Type B pancreatic cell (in vitro differentiated cells): Measurements from ENCODE around the gene PON2. TPM values are rescaled to one million over a fixed set of nuclear protein-coding genes. Genes with fewer than 3 reads are reported as not detected.

ENCODE experiments used
- DNase-seq: peaks from one replicate; pipeline ENCODE4 v3.0.0; 2021; ENCODE audit warnings: mixed read lengths; ENCODE audit not compliant: unreplicated experiment; ENCODE audit errors: extremely low spot score
- H3K27ac Mint-ChIP-seq: 2 replicates; pipeline ENCODE4 v1.8.0; 2021; ENCODE audit warnings: mild to moderate bottlenecking, mixed read lengths
- H3K27me3 Mint-ChIP-seq: 2 replicates; pipeline ENCODE4 v1.8.0; 2021; ENCODE audit warnings: mixed read lengths
- H3K36me3 Mint-ChIP-seq: 2 replicates; pipeline ENCODE4 v1.8.0; 2021; ENCODE audit warnings: mixed read lengths
- H3K4me1 Mint-ChIP-seq: one replicate; pipeline ENCODE4 v1.8.0; 2021; ENCODE audit warnings: mixed read lengths; ENCODE audit not compliant: unreplicated experiment
- H3K4me3 Mint-ChIP-seq: 2 replicates; pipeline ENCODE4 v1.8.0; 2021; ENCODE audit warnings: mild to moderate bottlenecking, mixed read lengths
- H3K9me3 Mint-ChIP-seq: 2 replicates; pipeline ENCODE4 v1.8.0; 2021; ENCODE audit warnings: mixed read lengths
- total RNA-seq: library from RNA; stranded (reverse); gene quantifications from 2 replicates; pipeline ENCODE4 v1.2.1, GENCODE V29; 2021; ENCODE audit warnings: low replicate concordance
- TF ChIP-seq, protein P1 (sequence below): fragments of 200-600 bp; sonication (generic); conservative IDR thresholded peaks from 2 replicates; pipeline ENCODE4 v1.5.0; 2021; ENCODE audit warnings: antibody characterized with exemption, mild to moderate bottlenecking

The PON2 gene
- total RNA-seq, 1 donor from 2014 or later = 79.2 TPM

DNA sequence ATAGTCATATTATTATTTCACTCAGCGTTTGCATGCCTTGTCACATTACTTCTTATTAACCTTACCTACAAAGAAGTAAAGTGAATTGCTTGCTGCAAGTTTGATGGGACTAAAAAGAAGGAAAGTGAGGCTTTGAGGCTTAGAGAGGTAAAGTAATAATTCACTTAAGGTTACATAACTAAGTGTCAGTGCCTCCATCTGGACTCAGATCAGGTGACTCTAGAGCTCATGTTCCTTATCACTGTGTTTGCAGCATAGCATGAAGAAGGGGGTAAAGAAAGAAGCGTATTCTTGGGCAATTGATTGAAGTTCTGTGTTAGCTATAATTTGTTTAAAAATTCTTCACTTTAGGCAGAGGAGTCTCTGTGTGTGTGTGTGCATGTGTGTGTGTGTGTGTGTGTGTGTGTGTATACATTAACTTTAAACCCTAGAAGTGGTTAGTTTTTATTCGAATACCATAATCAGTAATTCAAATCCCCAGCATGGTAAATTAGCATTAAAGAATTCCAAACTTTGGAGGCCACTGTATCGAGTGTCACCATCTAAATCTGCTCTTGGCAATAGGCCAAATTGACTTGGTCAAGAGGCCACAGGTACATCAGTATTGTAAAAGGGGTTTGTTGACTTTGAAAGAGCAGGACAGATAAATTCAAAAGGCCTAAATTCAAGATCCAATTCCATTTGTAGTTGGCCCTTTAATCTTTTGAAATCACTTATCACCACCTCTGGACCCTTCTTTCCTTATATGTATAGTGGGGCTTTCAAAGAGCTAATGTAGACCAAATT lies 36.5 kb downstream of the PON2 start:
- no peak for DNase-seq
- peaks cover 4% of the 10 kb centered on the region for H3K36me3 Mint-ChIP-seq
- peaks cover 10% of the 10 kb centered on the region for H3K27me3 Mint-ChIP-seq
- TF ChIP-seq, protein P1, sequence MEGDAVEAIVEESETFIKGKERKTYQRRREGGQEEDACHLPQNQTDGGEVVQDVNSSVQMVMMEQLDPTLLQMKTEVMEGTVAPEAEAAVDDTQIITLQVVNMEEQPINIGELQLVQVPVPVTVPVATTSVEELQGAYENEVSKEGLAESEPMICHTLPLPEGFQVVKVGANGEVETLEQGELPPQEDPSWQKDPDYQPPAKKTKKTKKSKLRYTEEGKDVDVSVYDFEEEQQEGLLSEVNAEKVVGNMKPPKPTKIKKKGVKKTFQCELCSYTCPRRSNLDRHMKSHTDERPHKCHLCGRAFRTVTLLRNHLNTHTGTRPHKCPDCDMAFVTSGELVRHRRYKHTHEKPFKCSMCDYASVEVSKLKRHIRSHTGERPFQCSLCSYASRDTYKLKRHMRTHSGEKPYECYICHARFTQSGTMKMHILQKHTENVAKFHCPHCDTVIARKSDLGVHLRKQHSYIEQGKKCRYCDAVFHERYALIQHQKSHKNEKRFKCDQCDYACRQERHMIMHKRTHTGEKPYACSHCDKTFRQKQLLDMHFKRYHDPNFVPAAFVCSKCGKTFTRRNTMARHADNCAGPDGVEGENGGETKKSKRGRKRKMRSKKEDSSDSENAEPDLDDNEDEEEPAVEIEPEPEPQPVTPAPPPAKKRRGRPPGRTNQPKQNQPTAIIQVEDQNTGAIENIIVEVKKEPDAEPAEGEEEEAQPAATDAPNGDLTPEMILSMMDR = no peak
- no peak overlapping the region for H3K4me3 Mint-ChIP-seq
- no peaks in the 10 kb centered on the region for H3K4me1 Mint-ChIP-seq
- H3K27ac Mint-ChIP-seq = no peak overlapping the region
- no peaks in the 10 kb centered on the region for H3K9me3 Mint-ChIP-seq

- no peak overlapping the region for H3K4me3 Mint-ChIP-seq
- TF ChIP-seq, protein P1 = no peak
- no peak overlapping the region for H3K27ac Mint-ChIP-seq
Measured at GRCh38 chr7:95397381-95397780, 37.4 kb downstream of the PON2 start.

DNA sequence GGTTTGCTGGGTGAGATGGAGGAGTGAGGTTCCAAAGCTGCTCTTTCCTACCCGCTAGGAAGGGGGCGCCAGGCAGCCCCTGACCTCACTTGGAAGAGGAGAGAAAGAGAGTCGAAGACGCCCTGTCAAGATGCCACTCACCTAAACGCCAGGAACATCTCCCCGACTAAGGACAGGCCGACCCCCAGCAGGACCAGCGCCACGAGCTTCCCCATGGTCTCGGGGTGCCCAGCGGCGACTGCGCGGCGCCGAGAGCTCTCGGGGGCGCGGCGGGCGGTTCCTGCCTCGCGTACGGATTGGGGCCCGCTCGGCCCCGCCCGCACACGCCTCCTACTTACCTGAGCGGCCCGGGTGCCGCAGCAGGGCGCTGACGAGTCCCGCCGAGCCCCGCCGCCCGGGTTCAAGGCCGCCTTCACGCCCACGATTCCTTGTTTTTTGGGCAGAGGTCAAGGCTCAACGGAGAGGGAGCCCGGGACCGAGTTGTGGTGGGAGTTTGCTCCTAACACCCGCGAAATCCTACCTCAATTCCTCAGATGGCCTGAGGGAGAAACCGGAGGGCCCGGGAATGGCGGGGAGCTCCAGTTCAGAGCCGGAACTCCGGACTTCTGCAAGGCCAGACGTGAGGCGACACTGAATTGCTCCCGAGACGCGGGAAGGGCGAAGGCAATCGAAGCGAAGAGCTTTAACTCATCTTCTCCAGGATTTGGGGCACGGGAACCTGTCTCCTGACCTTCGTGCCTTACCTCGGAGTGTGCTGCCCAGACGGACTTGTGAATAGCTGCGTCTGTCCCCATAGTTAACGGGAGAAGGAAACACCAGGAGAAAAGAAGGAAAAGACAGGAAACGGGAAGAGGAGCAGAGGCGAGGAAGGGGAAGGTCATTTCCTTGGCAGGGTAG lies 38.4 kb downstream of the PON2 start, which contains the start of gene PON3:
Gene PON3, minus strand, starts transcription at position 240 of the 897 bp plus-strand sequence. Its CDS starts 25 bp downstream, at position 215.
- Mint-ChIP-seq H3K4me3 (no peak within 1 kb of the TSS), H3K27ac (no peak within 1 kb of the TSS), H3K27me3 (peaks cover 13% of the 10 kb centered on the region), H3K4me1 (no peaks in the 10 kb centered on the region), H3K9me3 (no peaks in the 10 kb centered on the region), H3K36me3 (no peaks in the 10 kb centered on the region)
- DNase-seq = no peak
- TF ChIP-seq, protein P1 = no peak

More at GRCh38 chr7:95397381-95397780, 37.4 kb downstream of the PON2 start:
- DNase-seq = no peak
- Mint-ChIP-seq H3K9me3 (no peaks in the 10 kb centered on the region), H3K27me3 (peaks cover 13% of the 10 kb centered on the region), H3K4me1 (no peaks in the 10 kb centered on the region), H3K36me3 (peaks cover 4% of the 10 kb centered on the region)

DNA sequence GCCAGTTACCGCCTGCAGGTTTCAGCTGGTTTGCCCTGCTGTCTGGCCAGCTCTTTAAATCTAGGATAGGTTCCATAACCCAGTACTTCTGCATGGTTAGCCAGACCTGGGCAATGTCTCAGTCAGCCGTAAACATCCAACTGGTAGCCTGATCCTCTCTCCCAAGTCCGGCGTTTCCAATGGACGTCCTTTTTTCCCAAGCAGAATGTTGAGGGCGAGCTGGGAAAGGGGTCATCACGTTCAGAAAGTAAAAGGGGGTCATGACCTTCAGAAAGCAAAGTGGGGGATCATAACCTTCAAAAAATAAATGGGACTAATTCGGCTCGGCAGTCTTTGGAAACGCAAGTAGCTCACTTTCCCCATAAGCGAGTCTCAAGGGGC lies 39.1 kb downstream of the PON2 start:
- Mint-ChIP-seq H3K27me3 (peaks cover 13% of the 10 kb centered on the region), H3K27ac (no peak overlapping the region)

GRCh38 chr7:95394370-95394769 lies 40.5 kb downstream of the PON2 start:
- no peaks in the 10 kb centered on the region for H3K9me3 Mint-ChIP-seq

More for the DNA sequence above, 39.1 kb downstream of the PON2 start:
- Mint-ChIP-seq H3K9me3 (no peaks in the 10 kb centered on the region), H3K36me3 (no peaks in the 10 kb centered on the region), H3K4me1 (no peaks in the 10 kb centered on the region), H3K4me3 (no peak overlapping the region)
- TF ChIP-seq, protein P1 = no peak
- no peak for DNase-seq

More at GRCh38 chr7:95394370-95394769, 40.5 kb downstream of the PON2 start:
- TF ChIP-seq, protein P1 = no peak
- H3K4me1 Mint-ChIP-seq = no peaks in the 10 kb centered on the region
- DNase-seq = no peak
- H3K36me3 Mint-ChIP-seq = no peaks in the 10 kb centered on the region
- peaks cover 9% of the 10 kb centered on the region for H3K27me3 Mint-ChIP-seq
- H3K4me3 Mint-ChIP-seq = no peak overlapping the region
- H3K27ac Mint-ChIP-seq = no peak overlapping the region
